Measurements from ENCODE around the gene FLYWCH1.

- TF ChIP-seq CTCF (IDR thresholded peaks at IDR 0.05 in 4 of 5, conservative IDR thresholded peaks at IDR 0.05 in 1 of 5) (no peak), POLR2A (IDR thresholded peaks at IDR 0.05) (no peak)
Observed at GRCh38 chr16:2937170-2937569, 25.4 kb downstream of the FLYWCH1 start.
